ENCODE measurements around the gene KLF2.
"Not testable (repeated sequence)": the region's sequence is repeated elsewhere in the genome, so short reads cannot be mapped to it uniquely, and the experiment has no call there.

The KLF2 gene

DNA sequence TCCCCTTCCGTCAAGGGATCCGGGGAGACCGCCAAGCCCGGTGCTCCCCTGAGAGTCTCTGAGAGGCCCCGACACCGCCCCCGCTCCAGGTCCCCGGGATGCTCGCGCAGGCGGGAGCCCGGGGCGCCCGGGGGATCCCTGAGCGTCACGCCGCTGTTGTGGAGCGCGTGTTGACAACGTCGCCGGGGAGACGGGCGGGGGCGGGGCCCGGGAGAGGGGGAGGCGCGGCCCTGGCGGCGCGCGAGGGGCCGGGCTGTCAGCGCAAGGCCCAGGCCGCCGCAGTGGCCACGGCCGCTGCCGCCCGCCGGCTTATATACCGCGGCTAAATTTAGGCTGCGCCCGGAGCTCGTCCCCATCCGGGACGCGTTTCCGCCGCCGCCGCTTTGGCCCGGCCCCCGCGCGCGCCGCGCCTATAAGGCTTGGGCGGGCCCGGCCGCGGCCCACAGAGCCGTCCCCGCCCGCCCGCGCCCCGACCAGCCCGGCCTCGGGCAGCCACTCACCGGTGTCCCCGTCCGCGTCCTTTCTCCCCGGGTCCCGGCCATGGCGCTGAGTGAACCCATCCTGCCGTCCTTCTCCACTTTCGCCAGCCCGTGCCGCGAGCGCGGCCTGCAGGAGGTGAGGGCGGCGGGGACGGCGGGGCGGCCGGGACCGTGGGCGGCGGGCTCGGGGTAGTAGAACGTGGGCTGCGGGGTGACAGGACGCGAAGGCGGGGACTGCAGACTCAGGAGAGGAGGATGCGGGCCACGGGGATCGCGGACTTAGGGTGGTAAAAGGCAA is at the start of gene KLF2:
Gene KLF2 (plus strand): TSS at position 443 of the 777 bp plus-strand sequence. CDS start 98 bp downstream, at position 541.
- peak; percentile 88 for DNase-seq

DNA sequence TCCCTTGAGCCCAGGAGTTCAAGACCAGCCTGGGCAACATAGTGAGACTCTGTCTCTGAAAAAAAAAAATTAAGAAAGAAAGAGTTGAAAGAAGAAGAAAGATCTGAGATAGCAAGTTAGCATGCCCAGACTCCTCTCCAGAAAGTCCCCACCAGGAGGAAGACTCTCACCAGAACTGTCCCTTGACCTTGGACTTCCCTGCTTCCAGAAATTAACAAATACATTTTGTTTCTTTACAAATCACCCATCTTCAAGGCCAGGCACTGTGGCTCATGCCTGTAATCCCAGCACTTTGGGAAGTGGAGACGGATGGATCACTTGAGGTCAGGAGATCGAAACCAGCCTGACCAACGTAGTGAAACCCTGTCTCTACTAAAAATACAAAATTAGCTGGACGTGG is 44.3 kb upstream of the KLF2 start:
- no peak for DNase-seq

DNA sequence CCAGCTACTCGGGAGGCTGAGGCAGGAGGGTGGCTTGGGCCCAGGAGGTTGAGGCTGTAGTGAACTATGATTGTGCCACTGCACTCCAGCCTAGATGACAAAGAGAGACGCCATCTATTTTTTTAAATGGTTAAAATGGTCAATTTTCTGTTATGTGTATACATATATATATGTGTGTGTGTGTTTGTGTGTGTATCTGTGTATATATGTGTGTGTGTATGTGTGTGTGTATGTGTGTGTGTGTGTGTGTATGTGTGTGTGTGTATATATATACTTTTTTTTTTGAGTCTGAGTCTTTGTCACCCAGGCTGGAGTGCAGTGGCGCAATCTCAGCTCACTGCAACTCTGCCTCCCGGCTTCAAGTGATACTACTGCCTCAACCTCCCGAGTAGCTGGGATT is 42.9 kb upstream of the KLF2 start:
- DNase-seq, result no peak

DNA sequence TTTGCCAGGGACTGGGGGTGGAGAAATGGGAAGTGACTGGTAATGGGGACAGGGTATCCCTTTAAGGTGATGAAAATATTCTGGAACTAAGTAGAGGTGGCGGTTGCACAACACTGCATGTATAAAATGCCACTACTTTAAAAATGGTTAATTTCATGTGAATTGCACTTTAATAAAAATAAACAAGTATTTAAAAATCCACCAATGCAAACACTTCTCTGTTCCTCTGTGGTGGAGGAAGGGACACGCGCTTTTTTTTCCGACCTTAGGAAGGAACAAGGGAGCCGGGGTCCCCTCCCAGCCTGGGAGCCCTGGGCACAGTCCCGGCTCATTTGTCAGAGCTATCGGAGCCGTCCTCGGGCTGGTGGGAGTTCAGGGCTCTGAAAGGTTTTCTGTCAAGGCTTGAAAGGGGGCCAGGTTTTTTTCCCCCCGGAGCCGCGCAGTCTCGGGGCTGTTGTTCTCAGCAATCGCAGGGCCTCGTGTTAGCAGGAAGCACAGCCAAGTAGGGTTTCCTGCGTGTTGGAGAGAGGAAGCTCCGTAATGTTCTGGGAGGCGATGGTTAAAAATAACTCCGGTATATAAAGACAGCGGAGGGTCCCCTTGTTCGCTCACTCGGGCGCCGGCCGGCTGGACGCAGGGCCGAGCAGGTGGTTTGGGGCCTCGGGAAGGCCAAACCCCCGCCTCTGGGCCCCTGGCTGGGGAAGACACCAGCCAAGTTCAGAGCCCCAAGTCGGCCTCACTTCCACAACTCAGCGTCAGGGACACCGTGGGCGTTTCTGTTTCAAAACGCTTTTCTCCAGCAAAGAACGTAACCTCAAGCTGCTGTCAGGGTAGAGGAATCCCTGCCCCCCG is 41.2 kb upstream of the KLF2 start:
- DNase-seq, result no peak

DNA sequence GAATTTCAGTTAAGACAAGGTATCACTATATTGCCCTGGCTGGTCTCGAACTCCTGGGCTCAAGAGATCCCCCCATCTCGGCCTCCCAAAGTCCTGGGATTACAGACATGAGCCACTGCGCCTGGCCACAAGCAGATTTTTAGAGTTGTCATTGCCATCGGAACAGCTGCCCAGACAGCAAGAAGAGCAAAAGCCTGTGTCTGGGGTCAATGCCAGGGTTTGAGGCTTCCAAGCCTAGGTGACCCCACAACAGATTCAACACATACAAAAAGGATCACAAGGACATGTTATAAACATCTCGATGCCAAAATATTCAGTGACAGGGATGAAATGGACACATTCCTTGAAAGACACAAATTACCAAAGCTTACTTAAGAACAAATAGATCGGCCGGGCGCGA is 40.1 kb upstream of the KLF2 start:
- DNase-seq, result no peak

DNA sequence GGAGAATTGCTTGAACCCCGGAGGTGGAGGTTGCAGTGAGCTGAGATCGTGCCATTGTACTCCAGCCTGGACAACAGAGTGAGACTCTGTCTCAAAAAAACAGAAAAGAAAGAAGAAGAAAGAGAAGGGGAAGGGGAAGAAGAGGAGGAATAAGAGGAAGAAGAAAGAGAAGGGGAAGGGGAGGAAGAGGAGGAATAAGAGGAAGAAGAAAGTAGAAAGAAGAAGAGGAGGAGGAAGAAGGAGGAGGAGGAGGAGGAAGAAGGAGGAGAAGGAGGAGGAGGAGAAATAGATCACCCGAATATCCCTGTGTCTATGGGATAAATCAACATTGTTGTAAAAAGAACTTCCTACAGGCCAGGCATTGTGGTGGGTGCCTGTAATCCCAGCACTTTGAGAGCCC is 39.5 kb upstream of the KLF2 start:
- not testable (repeated sequence) for DNase-seq

DNA sequence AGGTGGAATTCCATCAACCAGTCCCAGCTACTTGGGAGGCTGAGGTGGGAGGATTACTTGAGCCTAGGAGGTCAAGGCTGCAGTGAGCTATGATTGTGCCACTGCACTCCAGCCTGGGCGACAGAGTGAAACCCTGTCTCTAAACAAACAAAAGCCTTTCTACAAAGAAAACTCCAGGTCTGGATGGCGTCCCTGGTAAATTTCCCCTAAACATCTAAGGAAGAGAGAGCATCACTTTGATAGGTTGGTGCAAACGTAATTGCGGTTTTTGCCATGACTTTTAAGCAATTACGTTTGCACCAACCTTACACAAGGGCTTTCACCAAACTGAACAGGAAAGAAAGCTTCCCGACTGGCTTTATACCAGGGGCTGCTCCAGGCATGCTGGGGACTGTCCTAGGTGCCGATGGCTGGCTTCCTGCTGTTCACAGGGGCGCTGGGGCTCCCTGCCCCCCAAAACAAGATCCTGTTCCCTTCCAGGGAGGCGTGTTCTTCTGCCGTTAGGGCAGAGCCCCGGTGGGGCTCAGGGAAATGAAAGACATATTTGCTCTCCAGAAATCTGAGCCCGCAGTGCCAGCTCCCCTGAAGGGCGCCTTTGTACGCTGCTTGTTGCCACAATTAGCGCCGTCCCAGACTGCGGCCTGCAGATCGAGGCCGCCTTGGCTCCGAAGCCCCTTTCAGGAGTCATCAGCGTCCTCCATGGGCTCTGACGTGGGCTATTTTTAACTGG is 38.7 kb upstream of the KLF2 start:
- no peak for DNase-seq

DNA sequence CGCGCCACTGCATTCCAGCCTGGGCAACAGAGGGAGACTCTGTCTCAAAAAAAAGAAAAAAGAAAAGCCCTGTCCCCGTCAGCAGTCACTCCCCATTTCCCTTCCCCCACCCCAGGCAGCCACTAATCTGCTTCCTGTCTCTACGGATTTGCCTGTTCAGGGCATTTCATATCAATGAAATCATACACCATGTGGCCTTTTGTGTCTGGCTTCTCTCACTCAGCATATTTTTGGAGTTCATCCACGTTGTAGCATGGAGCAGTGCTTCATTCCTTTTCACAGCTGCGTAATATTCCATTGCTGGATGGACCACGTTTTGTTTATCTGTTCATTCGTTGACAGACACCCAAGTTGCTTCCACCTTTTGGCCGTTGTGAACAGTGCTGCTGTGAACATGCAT is 36.1 kb upstream of the KLF2 start:
- no peak for DNase-seq

DNA sequence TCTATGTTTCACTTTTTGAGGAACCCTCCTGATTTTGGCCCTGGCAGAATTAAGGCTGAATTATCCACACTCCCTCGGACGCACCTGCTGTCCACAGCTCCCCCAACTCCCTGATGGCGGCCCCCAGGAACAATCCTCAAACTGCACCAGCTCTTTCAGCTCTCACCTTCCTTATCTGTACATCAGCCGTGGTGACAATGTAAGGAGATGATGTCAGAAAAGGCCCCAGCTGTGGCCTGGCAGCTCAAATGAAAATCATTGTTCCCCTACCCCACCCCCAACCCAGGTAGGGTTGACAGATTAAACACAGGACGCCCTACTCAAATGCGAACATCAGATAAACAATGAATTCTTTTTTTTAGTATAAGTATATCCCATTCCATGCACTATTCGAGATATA is 35.0 kb upstream of the KLF2 start:
- no peak for DNase-seq

DNA sequence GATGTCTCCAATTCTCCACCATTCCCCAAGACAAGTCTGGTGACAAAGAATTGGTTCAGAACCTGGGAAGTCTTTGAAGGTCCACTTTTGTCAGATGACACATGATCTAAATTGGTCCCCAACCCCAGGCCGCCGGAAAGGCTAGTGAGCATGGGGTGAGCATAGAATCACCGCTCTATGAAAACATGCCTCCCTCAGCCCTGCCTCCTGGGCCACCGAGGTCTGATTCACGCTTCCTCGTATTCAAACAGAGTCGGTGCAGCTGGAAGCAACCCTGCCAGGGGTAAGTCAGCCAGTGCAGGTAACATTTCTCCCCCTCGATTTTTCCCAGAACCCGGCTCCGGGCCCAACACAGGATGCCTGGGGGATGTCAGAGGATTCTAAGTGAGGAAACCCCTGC is 33.9 kb upstream of the KLF2 start:
- DNase-seq, result no peak

DNA sequence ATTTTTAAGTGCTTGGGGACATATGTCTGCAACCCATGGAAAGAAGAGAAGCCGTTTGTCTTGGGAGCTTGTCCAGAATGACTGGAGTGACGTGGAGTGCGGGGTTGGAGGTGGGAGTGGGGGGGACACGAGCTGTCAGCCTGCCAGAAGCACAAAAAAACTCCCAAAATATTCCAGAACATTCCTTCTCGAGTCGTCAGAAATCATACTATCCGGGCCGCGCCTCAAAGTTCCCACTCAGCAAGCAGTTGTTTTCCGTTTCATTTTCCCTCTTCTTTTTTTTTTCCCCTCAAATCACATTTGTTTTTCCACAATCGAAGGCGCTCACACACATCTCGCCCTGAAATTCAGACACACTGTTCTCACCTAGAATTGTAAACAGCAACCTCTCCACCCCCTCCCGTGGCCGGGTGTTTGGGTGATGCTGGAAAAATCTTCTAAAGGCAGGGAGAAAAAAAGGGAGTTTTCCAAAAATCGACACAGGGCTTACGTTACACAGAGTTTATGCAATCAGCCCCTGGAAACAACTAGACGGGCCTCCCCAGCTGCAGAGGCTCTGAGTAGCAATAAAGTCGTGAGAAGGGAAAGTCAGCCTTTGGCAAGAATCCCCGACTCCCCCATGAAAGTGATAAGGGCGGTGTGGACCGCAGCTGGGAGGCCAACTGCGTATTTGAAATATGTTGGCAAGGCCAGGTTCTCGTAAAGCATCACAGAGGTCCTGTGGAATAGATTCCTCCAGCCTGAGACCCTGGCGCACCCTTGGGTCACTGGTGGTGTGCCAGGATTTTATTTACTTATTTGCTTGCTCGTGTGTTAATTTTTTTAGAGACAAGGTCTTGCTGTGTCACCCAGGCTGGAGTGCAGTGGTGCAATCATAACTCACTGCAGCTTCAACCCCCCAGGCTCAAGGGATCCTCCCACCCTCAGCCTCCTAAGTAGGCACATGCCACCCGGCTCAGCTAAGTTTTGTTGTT is 31.2 kb upstream of the KLF2 start:
- DNase-seq, result no peak

DNA sequence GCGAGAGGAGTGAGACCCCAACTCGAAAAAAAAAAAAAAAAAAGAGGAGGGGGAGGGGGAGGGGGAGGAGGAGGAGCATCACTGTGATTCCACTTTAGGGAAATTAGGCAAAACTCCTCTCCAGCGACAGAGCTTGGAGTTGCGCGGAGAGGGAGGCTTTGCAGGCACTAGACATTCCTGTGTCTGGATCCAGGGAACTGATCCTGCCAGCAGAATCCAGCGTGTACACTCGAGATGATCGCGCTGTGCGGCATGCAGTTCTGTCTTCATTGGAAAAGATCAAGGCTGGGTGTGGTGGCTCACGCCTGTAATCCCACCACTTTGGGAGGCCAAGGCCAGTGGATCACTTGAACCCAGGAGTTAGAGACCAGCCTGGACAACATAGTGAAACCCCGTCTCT is 29.6 kb upstream of the KLF2 start:
- no peak for DNase-seq

DNA sequence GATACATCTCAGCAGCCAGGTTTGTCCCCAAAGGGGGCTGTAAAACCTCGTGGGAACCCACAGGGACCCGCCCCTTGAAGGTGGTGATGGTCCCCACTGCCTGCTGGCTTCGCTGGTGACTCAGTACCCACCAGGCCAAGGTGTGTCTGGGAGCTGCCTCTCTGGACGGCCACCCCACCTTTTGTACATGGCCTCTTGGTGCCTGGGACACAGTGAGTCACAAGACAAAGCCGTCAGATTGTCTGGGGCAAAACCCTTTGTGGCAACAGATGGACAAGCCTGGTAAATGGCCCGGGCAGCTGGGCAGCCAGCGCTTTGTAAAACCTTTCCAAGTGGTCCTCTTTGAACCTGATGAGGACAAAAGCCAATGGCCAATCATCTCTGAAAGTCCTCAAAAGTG is 27.9 kb upstream of the KLF2 start:
- DNase-seq, result no peak

DNA sequence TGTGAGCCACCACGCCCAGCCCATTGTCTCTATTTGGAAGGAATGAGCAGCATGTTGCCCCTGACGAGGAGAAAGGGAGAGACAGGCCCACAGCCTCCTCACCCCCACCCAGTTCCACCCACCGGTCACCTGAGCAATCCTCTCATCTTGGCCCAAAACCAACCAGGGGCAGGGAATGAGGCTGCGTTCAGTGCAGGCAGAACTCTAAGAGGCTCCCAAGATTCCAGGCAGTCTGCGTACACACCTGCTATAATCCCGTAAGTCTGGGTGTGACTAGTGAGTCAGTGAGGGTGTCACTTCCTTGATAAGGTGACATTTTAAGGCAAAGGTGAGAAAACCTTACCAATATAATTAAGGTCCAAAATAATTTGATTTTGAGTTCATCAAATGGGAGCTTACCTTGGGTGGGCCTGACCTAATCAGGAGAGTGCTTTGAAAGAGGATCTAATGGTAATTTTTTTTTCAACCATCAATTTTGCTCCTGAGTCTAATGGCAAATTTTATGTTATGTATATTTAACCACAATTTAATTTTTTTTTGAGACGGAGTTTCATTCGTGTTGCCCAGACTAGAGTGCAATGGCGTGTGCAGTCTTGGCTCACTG is 26.9 kb upstream of the KLF2 start:
- no peak for DNase-seq

DNA sequence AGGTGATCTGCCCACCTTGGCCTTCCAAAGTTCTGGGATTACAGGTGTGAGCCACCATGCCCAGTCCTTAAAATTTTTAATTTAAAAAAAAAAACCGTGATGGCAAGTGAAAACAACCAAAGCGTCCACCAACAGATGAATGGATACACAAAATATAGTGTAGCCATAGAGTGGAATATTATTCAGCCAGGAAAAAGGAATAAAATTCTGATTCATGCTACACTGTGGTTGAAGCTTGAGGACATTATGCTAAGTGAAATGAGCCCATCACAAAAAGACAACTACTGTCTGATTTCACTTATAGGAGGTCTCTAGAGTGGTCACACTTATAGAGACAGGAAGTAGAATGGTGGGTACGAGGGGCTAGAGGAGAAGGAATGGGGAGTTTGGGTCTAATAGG is 26.3 kb upstream of the KLF2 start:
- DNase-seq, result no peak

DNA sequence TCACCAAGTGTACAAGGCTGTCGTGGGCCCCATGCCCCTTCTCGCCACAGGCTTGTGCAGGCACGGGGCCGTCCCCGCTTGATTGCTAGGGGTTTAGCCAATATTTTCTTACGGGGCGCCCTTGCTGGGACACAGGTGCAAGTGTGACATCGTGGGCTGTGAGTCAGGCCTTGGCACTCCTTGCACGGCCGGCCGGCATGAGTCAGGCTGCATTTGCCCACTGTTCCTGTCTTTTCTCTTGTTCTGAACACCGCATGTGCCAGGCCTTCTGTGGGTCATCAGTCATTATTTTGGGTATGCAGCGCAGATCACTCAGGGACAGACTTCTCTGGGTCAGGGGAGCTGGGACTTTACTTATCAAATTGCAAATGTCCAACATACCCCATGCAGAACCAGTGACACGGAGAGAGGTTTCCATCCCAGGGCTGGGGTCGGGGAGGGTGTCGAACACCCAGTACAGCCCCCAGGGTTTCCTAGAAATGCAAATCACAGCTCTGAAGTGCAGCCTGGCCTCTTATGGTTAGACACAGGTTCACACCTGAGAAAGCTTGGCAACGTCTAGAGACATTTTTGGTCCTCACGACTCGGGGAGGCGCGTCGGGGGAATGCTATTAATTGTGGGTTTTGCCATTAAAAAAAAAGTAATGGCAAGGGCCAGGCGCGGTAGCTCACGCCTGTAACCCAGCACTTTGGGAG is 22.5 kb upstream of the KLF2 start:
- DNase-seq, result no peak

DNA sequence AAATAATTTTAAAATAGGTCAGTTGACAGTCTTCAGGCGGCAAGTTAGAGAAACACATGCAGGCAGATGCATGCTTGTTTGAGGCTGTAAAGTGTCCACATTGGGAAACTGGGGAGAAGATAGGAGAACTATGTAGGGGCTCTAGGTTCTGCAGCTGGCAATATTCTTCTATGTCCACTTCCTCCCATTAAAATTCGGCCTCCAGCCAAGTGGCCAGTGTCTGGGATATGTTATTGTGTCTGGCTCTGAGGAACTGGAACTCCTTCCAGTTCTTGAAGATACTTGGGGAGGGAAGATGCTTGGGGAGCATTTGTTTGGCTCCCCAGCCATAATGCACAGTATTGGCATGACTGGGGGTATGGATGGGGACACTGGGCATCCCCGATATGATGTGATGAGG is 20.9 kb upstream of the KLF2 start:
- no peak for DNase-seq

DNA sequence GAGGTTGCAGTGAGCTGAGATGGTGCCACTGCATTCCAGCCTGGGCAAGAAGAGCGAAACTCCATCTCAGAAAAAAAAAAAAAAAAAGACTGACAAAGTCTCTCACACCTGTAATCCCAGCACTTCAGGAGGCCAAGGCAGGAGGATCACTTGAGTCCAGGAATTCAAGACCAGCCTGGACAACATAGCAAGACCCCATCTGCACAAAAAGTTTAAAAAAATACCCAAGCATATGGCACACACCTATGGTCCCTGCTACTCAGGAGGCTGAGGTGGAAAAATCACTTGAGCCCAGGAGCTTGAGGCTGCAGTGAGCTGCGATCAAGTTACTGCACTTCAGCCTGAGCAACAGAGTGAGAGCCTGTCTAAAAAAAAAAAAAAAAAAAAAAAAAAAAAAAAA is 20.1 kb upstream of the KLF2 start:
- not testable (repeated sequence) for DNase-seq

DNA sequence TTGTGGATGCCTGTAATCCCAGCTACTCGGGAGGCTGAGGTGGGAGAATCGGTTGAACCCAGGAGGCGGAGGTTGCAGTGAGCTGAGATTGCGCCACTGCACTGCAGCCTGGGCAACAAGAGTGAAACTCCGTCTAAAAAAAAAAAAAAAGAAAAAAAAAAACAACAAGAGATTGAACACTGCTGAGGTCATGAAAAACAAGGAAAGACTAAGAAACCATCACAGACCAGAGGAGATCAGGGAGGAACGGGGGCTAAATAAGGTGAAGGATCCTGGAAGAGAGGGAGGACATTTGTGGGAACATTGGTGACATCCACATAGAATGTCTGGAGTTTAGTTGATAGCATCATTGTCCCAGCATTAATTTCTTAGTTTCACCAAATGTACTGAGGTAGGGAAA is 19.6 kb upstream of the KLF2 start:
- not testable (repeated sequence) for DNase-seq

DNA sequence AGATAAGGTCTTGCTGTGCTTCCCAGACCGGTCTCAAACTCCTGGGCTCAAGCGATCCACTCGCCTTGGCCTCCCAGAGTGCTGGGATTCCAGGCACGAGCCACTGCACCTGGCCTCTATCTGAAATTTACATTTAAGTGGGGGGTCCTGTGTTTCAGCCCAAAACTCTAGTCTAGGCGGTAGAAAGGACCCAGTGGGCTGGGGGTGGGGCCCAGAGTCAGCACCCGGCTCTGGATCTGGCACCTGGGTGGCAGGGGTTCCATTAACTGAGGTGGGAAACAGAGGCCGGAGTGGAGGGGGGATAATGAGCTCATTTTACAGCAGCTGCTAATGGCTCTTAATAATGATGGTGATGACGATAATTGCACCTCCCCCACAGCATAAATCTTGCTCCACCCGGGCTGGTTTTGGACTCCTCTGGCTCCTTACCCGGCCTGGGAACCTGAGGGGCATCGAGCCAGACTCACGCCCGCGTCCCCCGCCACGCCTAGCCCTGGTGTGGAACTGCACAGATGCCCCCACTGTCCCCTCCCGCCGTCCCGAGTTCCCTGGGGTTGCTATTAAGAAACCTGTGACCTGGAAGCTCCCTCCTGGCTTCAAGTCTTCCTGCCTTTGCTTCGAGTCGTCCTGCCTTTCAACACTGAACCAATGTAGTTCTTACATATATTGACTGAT is 17.8 kb upstream of the KLF2 start:
- no peak for DNase-seq

DNA sequence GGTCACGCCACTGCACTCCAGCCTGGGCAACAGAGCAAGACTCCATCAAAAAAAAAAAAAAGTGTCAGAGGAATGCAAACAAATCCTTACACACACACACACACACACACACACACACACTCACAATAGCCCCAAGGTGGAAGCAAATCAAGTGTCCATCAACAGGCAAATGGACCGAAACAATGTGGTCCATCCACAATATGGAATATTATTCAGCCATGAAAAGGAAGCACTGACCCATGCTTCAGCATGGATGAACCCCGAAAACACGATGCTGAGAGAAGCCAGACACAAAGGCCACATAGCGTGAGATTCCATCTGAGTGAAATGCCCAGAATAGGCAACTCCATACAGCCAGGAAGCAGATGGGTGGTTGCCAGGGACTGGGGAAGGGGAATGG is 16.5 kb upstream of the KLF2 start:
- DNase-seq, result no peak

Data from islet precursor cell (in vitro differentiated cells).